ENCODE data around the gene SF3A1. TPM values are rescaled to one million over a fixed set of nuclear protein-coding genes. Genes with fewer than 3 reads are reported as not detected.

Gene SF3A1
- total RNA-seq, 4 donors from 2014 or later = 19.5 to 185 (median 40.2) TPM

- no peaks in the 10 kb centered on the region for H3K36me3 ChIP-seq
- H3K27ac ChIP-seq = no peak overlapping the region
- H3K27me3 ChIP-seq = no peaks in the 10 kb centered on the region
- intact Hi-C loops (cut with DNase I; ENCODE audit: low total_unique reads) = no loop called here
- no peaks in the 10 kb centered on the region for H3K9me3 ChIP-seq
- no peak overlapping the region for H3K4me3 ChIP-seq
- TF ChIP-seq CTCF (IDR thresholded peaks at IDR 0.05) = no peak
- no peak for TF ChIP-seq POLR2A (IDR thresholded peaks at IDR 0.05)
- DNase-seq = no peak
- no peaks in the 10 kb centered on the region for H3K4me1 ChIP-seq
These were observed 23.5 kb downstream of the SF3A1 start for GRCh38 chr22:30332994-30333706.

- no peaks in the 10 kb centered on the region for H3K36me3 ChIP-seq
- no peak overlapping the region for H3K27ac ChIP-seq
- no peak overlapping the region for H3K4me3 ChIP-seq
- no peak for DNase-seq
- no peaks in the 10 kb centered on the region for H3K9me3 ChIP-seq
- TF ChIP-seq POLR2A (IDR thresholded peaks at IDR 0.05) = no peak
- TF ChIP-seq CTCF (IDR thresholded peaks at IDR 0.05) = no peak
- no peaks in the 10 kb centered on the region for H3K27me3 ChIP-seq
- intact Hi-C loops (cut with DNase I; ENCODE audit: low total_unique reads) = no loop called here
- H3K4me1 ChIP-seq = peaks cover 0 to 1% of the 10 kb centered on the region in 2 donors
These were observed 24.1 kb downstream of the SF3A1 start for GRCh38 chr22:30332551-30332950.

GRCh38 chr22:30328466-30329049 lies 28.1 kb downstream of the SF3A1 start:
- no peak for TF ChIP-seq CTCF (IDR thresholded peaks at IDR 0.05)
- no peak for TF ChIP-seq POLR2A (IDR thresholded peaks at IDR 0.05)
- no peaks in the 10 kb centered on the region for H3K9me3 ChIP-seq
- intact Hi-C loops (cut with DNase I; ENCODE audit: low total_unique reads) = no loop called here
- H3K36me3 ChIP-seq = no peaks in the 10 kb centered on the region
- peaks cover 0 to 4% of the 10 kb centered on the region in 2 donors for H3K4me1 ChIP-seq
- no peak overlapping the region for H3K4me3 ChIP-seq
- DNase-seq = no peak
- H3K27me3 ChIP-seq = no peaks in the 10 kb centered on the region
- no peak overlapping the region for H3K27ac ChIP-seq

- Histone ChIP-seq H3K27me3 (no peaks in the 10 kb centered on the region), H3K27ac (peak overlapping the region in 1 of 2 donors; percentile 81), H3K36me3 (no peaks in the 10 kb centered on the region), H3K9me3 (no peaks in the 10 kb centered on the region), H3K4me3 (no peak overlapping the region), H3K4me1 (peaks cover 0 to 4% of the 10 kb centered on the region in 2 donors)
- intact Hi-C loops (cut with DNase I; ENCODE audit: low total_unique reads) = no loop called here
- no peak for TF ChIP-seq POLR2A (IDR thresholded peaks at IDR 0.05)
- TF ChIP-seq CTCF (IDR thresholded peaks at IDR 0.05) = no peak
- DNase-seq = no peak
These were observed 28.8 kb downstream of the SF3A1 start for GRCh38 chr22:30327864-30328345.

- peak in 1 of 4 experiments; percentile 5 for TF ChIP-seq CTCF (IDR thresholded peaks at IDR 0.05)
- peak; percentile 90 for TF ChIP-seq POLR2A (IDR thresholded peaks at IDR 0.05)
- H3K9me3 ChIP-seq = no peaks in the 10 kb centered on the region
- peaks cover 0 to 4% of the 10 kb centered on the region in 2 donors for H3K4me1 ChIP-seq
- peak within 1 kb of the TSS; percentile 63 to 81 for H3K27ac ChIP-seq
- DNase-seq = peak; percentile 86 to 87
- intact Hi-C loops (cut with DNase I; ENCODE audit: low total_unique reads) = no loop called here
- peak within 1 kb of the TSS; percentile 67 to 71 for H3K4me3 ChIP-seq
- H3K27me3 ChIP-seq = no peaks in the 10 kb centered on the region
- H3K36me3 ChIP-seq = no peaks in the 10 kb centered on the region
These were observed 29.9 kb downstream of the SF3A1 start, which contains the start of gene TBC1D10A for GRCh38 chr22:30326706-30327362. Gene TBC1D10A, minus strand, starts transcription at chr22:30326941. Its CDS starts 60 bp downstream, at chr22:30326881.

All from uterus (tissue), 4 donors.